ENCODE measurements around the gene SLC8A3.

GRCh38 chr14:70121521-70121920, 67.2 kb downstream of the SLC8A3 start:
- TF ChIP-seq CTCF (IDR thresholded peaks at IDR 0.05; ENCODE audit: low read depth, low read length) (no peak), EZH2phosphoT487 (IDR thresholded peaks at IDR 0.05; ENCODE audit: low read depth) (no peak)
